ENCODE data around the gene CXorf58.

DNA sequence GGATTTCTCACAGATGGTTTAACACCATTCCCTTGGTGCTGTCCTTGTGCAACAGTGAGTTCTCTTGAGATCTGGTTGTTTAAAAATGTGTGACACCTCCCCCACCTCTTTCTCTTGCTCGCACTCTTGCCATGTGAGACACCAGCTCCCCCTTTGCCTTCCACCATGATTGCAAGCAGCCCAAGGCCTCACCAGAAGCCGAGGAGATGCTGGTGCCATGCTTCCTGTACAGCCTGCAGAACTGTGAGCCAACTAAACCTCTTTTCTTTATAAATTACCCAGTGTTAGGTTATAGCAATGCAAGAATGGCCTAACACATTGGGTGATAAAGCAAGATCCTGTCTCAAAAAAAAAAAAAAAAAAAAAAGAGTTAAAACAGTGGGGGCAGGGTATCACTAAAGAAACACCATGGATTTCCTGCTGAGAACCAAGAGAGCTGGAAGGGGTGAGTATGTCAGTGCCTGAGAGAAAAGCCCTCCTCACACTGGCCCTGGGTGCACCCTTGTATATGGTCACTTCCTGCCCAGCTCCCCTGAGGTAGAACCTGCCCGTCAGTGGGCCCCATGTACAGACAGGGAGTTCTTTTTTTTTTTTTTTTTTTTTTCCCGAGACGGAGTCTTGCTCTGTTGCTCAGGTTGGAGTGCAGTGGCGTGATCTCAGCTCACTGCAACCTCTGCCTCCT lies 46.5 kb upstream of the CXorf58 start:
- TF ChIP-seq FOSL2 (IDR thresholded peaks at IDR 0.05; ENCODE audit: borderline replicate concordance, low read depth) (no peak), TEAD4 (IDR thresholded peaks at IDR 0.05; ENCODE audit: borderline replicate concordance, insufficient read depth) (no peak)
- TF ChIP-seq, protein P1, sequence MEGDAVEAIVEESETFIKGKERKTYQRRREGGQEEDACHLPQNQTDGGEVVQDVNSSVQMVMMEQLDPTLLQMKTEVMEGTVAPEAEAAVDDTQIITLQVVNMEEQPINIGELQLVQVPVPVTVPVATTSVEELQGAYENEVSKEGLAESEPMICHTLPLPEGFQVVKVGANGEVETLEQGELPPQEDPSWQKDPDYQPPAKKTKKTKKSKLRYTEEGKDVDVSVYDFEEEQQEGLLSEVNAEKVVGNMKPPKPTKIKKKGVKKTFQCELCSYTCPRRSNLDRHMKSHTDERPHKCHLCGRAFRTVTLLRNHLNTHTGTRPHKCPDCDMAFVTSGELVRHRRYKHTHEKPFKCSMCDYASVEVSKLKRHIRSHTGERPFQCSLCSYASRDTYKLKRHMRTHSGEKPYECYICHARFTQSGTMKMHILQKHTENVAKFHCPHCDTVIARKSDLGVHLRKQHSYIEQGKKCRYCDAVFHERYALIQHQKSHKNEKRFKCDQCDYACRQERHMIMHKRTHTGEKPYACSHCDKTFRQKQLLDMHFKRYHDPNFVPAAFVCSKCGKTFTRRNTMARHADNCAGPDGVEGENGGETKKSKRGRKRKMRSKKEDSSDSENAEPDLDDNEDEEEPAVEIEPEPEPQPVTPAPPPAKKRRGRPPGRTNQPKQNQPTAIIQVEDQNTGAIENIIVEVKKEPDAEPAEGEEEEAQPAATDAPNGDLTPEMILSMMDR (IDR thresholded peaks at IDR 0.05) = no peak
- TF ChIP-seq, protein P2, sequence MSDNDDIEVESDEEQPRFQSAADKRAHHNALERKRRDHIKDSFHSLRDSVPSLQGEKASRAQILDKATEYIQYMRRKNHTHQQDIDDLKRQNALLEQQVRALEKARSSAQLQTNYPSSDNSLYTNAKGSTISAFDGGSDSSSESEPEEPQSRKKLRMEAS (IDR thresholded peaks at IDR 0.05; ENCODE audit: low read depth) = no peak
